Endothelial cell of umbilical vein (primary cell): ENCODE results near the gene VWA8. TPM values are rescaled to one million over a fixed set of nuclear protein-coding genes. Genes with fewer than 3 reads are reported as not detected.
"Not testable (repeated sequence)": the region's sequence is repeated elsewhere in the genome, so short reads cannot be mapped to it uniquely, and the experiment has no call there.

Source experiments
- BruUV-seq: library from RNA; stranded (reverse); fragments of 400-500 nt; replicated peaks from 2 replicates; lab custom pipeline; 2021; lab: Mats Ljungman, UMichigan
- CTCF ChIA-PET: fragments of 300-600, 350-600 bp; sonication (Branson Sonifier 250); formaldehyde crosslinking; loops from one replicate; lab custom pipeline; 2021; ENCODE audit warnings: antibody characterized with exemption, inconsistent platforms; lab: Charles Lee
- POLR2A ChIA-PET: fragments of 300-600, 350-600 bp; sonication (Branson Sonifier 250); formaldehyde crosslinking; loops from one replicate; lab custom pipeline; 2021; ENCODE audit warnings: antibody characterized with exemption, inconsistent platforms; lab: Charles Lee
- DNase-seq: peaks from one replicate; pipeline ENCODE4 v3.0.0-alpha.2; 2011; ENCODE audit warnings: low read depth, low spot score
- FAIRE-seq: peaks from 2 replicates; lab custom pipeline; 2011; peaks lifted over from hg19 to GRCh38; lab: Jason Lieb, UNC
- H2AFZ ChIP-seq: 2 replicates; pipeline ENCODE4 v1.6.0; 2012; ENCODE audit warnings: low read depth, low read length, control low read depth, inconsistent platforms
- H3K27ac ChIP-seq: 2 replicates; pipeline ENCODE4 v1.5.1; 2011; ENCODE audit warnings: low read depth, mild to moderate bottlenecking, control low read depth, low read length, moderate library complexity; ENCODE audit not compliant: insufficient read depth
- H3K27me3 ChIP-seq, 2 experiments: 2 replicates each; pipeline versions ENCODE4 v1.6.0 to v1.6.1; 2011; ENCODE audit warnings: low read length in 2 of 2, mixed read lengths in 1 of 2; ENCODE audit not compliant: control insufficient read depth in 2 of 2, insufficient read depth in 2 of 2
- H3K36me3 ChIP-seq, 2 experiments: 2 replicates in 1 of 2; 3 replicates in 1 of 2; pipeline ENCODE4 v1.5.1; 2011; ENCODE audit warnings: low read length in 2 of 2, mild to moderate bottlenecking in 1 of 2, moderate library complexity in 1 of 2; ENCODE audit not compliant: control insufficient read depth in 2 of 2, insufficient read depth in 2 of 2; ENCODE audit errors: extremely low read depth in 1 of 2
- H3K4me1 ChIP-seq: 3 replicates; pipeline ENCODE4 v1.5.1; 2011; ENCODE audit warnings: mild to moderate bottlenecking, low read length; ENCODE audit not compliant: control insufficient read depth, insufficient read depth; ENCODE audit errors: extremely low read depth
- H3K4me2 ChIP-seq: 2 replicates; pipeline ENCODE4 v1.6.1; 2011; ENCODE audit warnings: low read length, control low read depth, mixed read lengths; ENCODE audit not compliant: insufficient read depth
- H3K4me3 ChIP-seq, 3 experiments: fragments of 200-600 bp in 1 of 3; sonication (generic), shearing (Covaris generic) in 1 of 3; replicated peaks in 1 of 3; 2 replicates each; pipeline ENCODE4 v1.5.1; 2011 to 2016; ENCODE audit warnings: control low read depth in 3 of 3, low read length in 3 of 3, mild to moderate bottlenecking in 2 of 3, inconsistent platforms in 1 of 3, low read depth in 1 of 3, moderate library complexity in 1 of 3; ENCODE audit not compliant: insufficient read depth in 1 of 3
- H3K79me2 ChIP-seq: 2 replicates; pipeline ENCODE4 v1.6.0; 2012; ENCODE audit warnings: low read length, inconsistent platforms; ENCODE audit not compliant: control insufficient read depth, insufficient read depth
- H3K9ac ChIP-seq: replicated peaks from 2 replicates; pipeline ENCODE3; 2011; ENCODE audit warnings: low read length, control low read depth; ENCODE audit not compliant: insufficient read depth; ENCODE audit errors: extremely low read depth
- H3K9me1 ChIP-seq: replicated peaks from 3 replicates; pipeline ENCODE4 v1.6.0; 2011; ENCODE audit warnings: mild to moderate bottlenecking, low read length; ENCODE audit not compliant: control insufficient read depth, insufficient read depth; ENCODE audit errors: extremely low read depth
- H3K9me3 ChIP-seq: replicated peaks from 2 replicates; pipeline ENCODE4 v1.5.1; 2012; ENCODE audit warnings: low read length, inconsistent platforms; ENCODE audit not compliant: control insufficient read depth, insufficient read depth
- H4K20me1 ChIP-seq: replicated peaks from 2 replicates; pipeline ENCODE3; 2011; ENCODE audit warnings: mild to moderate bottlenecking, low read length; ENCODE audit not compliant: control insufficient read depth, insufficient read depth; ENCODE audit errors: extremely low read depth
- EZH2 ChIP-seq: IDR thresholded peaks from 2 replicates; pipeline ENCODE4 v1.6.1; 2012; ENCODE audit warnings: borderline replicate concordance, low read depth, mild to moderate bottlenecking, moderate library complexity, low read length, inconsistent platforms; ENCODE audit not compliant: severe bottlenecking
- FOS ChIP-seq: IDR thresholded peaks from 2 replicates; pipeline ENCODE4 v1.6.1; 2011; ENCODE audit warnings: mild to moderate bottlenecking, low read length, moderate library complexity, borderline replicate concordance; ENCODE audit not compliant: insufficient read depth
- GATA2 ChIP-seq: IDR thresholded peaks from 2 replicates; pipeline ENCODE4 v1.7.0; 2011; ENCODE audit warnings: low read depth, mild to moderate bottlenecking, moderate library complexity, mixed read lengths, low read length; ENCODE audit not compliant: insufficient read length, insufficient read depth
- JUN ChIP-seq: IDR thresholded peaks from 2 replicates; pipeline ENCODE4 v1.6.1; 2011; ENCODE audit warnings: borderline replicate concordance, low read depth; ENCODE audit not compliant: insufficient read length, insufficient read depth
- MYC ChIP-seq: IDR thresholded peaks from one replicate; pipeline ENCODE4 v1.6.1; 2011; ENCODE audit warnings: mild to moderate bottlenecking, low read depth, low read length
- POLR2A ChIP-seq: IDR thresholded peaks from 2 replicates; pipeline ENCODE4 v1.6.1; 2012; ENCODE audit warnings: low read depth, mild to moderate bottlenecking, control low read depth, low read length
- POLR2AphosphoS5 ChIP-seq: IDR thresholded peaks from 2 replicates; pipeline ENCODE4 v1.6.1; 2012; ENCODE audit warnings: low read depth, mild to moderate bottlenecking, control low read depth, low read length, moderate library complexity; ENCODE audit not compliant: insufficient read depth
- dilution Hi-C: fragments of 300-500 bp; cut with MboI; formaldehyde crosslinking; loops from one replicate; pipeline ENCODE4 v1.15.0; 2019; ENCODE audit warnings: low sequenced_read_pairs; ENCODE audit not compliant: extremely low pct_ligation_motif_present
- intact Hi-C: fragments of 100-400 bp; cut with micrococcal nuclease; formaldehyde crosslinking; loops from one replicate; pipeline ENCODE4 v1.10.0; 2022
- polyA plus RNA-seq, 4 experiments: library from polyadenylated mRNA; depleted of rRNA in 3 of 4; stranded (reverse) in 3 of 4; unstranded in 1 of 4; fragments of >200 nt; gene quantifications; 2 replicates each; pipeline versions ENCODE4 v1.2.1 to v1.2.3, GENCODE V29; 2011 to 2012; ENCODE audit warnings: missing spikeins in 1 of 4
- total RNA-seq: library from RNA; stranded (reverse); gene quantifications from 2 replicates; pipeline ENCODE4 v1.2.3, GENCODE V29; 2021
- TF ChIP-seq, protein P1 (sequence below), 2 donors: IDR thresholded peaks; 1 replicate in 1 of 2; 2 replicates in 1 of 2; pipeline ENCODE4 v1.5.1; 2011; ENCODE audit warnings: low read length in 2 of 2, mild to moderate bottlenecking in 2 of 2, moderate library complexity in 2 of 2, control low read depth in 1 of 2, inconsistent platforms in 1 of 2, low read depth in 1 of 2; ENCODE audit not compliant: insufficient read depth in 1 of 2; ENCODE audit errors: extremely low read depth in 1 of 2
- TF ChIP-seq, protein P2 (sequence below): IDR thresholded peaks from 2 replicates; pipeline ENCODE4 v1.6.1; 2011; ENCODE audit not compliant: insufficient read depth, insufficient read length

Gene VWA8
- total and polyA plus RNA-seq, 2 donors (not counting 3 experiments of a cell fraction or from before 2014, with no cell fraction given): 2.9 to 11.3 TPM

DNA sequence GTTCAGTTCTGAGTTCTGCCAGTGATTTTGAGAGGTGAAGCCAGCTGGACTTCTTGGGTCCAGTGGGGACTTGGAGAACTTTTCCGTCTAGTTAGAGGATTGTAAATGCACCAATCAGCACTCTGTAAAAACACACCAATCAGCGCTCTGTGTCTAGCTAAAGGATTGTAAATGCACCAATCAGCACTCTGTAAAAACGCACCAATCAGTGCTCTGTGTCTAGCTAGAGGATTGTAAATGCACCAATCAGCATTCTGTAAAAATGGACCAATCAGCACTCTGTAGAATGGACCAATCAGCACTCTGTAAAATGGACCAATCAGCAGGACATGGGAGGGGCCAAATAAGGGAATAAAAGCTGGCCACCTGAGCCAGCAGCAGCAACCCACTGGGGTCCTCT is 418.1 kb downstream of the VWA8 start:
- POLR2A ChIA-PET, H3K27me3 ChIP-seq, H3K4me3 ChIP-seq, H4K20me1 ChIP-seq, H3K27ac ChIP-seq, CTCF ChIA-PET, DNase-seq, H3K9ac ChIP-seq, H3K4me2 ChIP-seq, dilution Hi-C loops, H3K9me1 ChIP-seq, H3K79me2 ChIP-seq, H3K36me3 ChIP-seq, intact Hi-C loops, H3K9me3 ChIP-seq, BruUV-seq, FAIRE-seq, H3K4me1 ChIP-seq, H2AFZ ChIP-seq: not testable (repeated sequence)

DNA sequence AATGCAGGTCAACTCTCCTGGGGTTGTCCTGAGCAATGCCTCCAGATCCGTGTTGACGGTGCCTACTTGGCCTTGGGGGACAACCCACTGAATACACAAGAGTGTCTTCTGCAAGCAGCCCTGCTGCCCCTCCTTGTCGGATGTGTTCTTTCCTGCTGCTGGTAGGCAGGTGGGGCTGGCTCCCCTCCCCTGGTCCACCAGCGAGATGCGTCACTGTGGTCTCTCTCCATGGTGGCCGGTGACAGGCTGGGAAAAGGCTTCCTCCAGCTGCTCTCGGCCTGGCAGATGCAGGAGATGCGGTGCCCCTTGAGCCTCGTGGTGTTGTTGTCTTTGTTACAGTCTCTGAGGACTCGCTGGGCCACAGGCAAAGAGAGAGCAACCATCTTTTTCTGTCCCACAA is 418.6 kb downstream of the VWA8 start:
- Histone ChIP-seq H3K4me2 (no peak overlapping the region), H3K9me1 (no peaks in the 10 kb centered on the region), H3K79me2 (no peaks in the 10 kb centered on the region), H3K27me3 (no peaks in the 10 kb centered on the region), H3K9me3 (no peaks in the 10 kb centered on the region), H3K4me1 (no peaks in the 10 kb centered on the region), H3K4me3 (no peak overlapping the region), H4K20me1 (no peaks in the 10 kb centered on the region), H3K27ac (no peak overlapping the region), H2AFZ (no peak overlapping the region), H3K9ac (no peak overlapping the region), H3K36me3 (no peaks in the 10 kb centered on the region)
- POLR2A ChIA-PET: no interaction called here
- CTCF ChIA-PET: no interaction called here
- dilution Hi-C loops: no loop called here
- TF ChIP-seq POLR2AphosphoS5: no peak
- TF ChIP-seq MYC: no peak
- TF ChIP-seq EZH2: no peak
- no peak for TF ChIP-seq GATA2
- TF ChIP-seq, protein P1, sequence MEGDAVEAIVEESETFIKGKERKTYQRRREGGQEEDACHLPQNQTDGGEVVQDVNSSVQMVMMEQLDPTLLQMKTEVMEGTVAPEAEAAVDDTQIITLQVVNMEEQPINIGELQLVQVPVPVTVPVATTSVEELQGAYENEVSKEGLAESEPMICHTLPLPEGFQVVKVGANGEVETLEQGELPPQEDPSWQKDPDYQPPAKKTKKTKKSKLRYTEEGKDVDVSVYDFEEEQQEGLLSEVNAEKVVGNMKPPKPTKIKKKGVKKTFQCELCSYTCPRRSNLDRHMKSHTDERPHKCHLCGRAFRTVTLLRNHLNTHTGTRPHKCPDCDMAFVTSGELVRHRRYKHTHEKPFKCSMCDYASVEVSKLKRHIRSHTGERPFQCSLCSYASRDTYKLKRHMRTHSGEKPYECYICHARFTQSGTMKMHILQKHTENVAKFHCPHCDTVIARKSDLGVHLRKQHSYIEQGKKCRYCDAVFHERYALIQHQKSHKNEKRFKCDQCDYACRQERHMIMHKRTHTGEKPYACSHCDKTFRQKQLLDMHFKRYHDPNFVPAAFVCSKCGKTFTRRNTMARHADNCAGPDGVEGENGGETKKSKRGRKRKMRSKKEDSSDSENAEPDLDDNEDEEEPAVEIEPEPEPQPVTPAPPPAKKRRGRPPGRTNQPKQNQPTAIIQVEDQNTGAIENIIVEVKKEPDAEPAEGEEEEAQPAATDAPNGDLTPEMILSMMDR (IDR thresholded peaks at IDR 0.05; ENCODE audit: extremely low read depth in 1 of 2, insufficient read depth in 1 of 2, low read depth in 1 of 2, low read length in 2 of 2): no peak
- no peak for TF ChIP-seq POLR2A
- no peak for TF ChIP-seq FOS
- TF ChIP-seq, protein P2, sequence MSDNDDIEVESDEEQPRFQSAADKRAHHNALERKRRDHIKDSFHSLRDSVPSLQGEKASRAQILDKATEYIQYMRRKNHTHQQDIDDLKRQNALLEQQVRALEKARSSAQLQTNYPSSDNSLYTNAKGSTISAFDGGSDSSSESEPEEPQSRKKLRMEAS: no peak
- no peak for TF ChIP-seq JUN
- intact Hi-C loops: no loop called here
- no TSS peak for BruUV-seq
- FAIRE-seq: no peak
- DNase-seq: no peak
